Astrocyte (in vitro differentiated cells and primary cell): ENCODE measurements around the gene TMPRSS9. TPM values are rescaled to one million over a fixed set of nuclear protein-coding genes. Genes with fewer than 3 reads are reported as not detected.

Experiments used
- DNase-seq: peaks from one replicate; pipeline ENCODE4 v3.0.0-alpha.2; 2010; ENCODE audit warnings: low read depth
- FAIRE-seq: peaks from 2 replicates; lab custom pipeline; 2011; peaks lifted over from hg19 to GRCh38; lab: Jason Lieb, UNC
- H2AFZ ChIP-seq: 2 replicates; pipeline ENCODE4 v1.6.0; 2012; ENCODE audit warnings: low read depth, low read length, inconsistent platforms
- H3K27ac ChIP-seq: 2 replicates; pipeline ENCODE4 v1.5.1; 2011; ENCODE audit warnings: low read depth, low read length, inconsistent platforms
- H3K27me3 ChIP-seq: 2 replicates; pipeline ENCODE4 v1.6.0; 2011; ENCODE audit warnings: low read length, inconsistent platforms; ENCODE audit not compliant: insufficient read depth
- H3K36me3 ChIP-seq: 2 replicates; pipeline ENCODE4 v1.5.1; 2011; ENCODE audit warnings: low read length, inconsistent platforms; ENCODE audit not compliant: insufficient read depth
- H3K4me1 ChIP-seq: 2 replicates; pipeline ENCODE4 v1.5.1; 2011; ENCODE audit warnings: low read length, inconsistent platforms; ENCODE audit not compliant: insufficient read depth
- H3K4me2 ChIP-seq: 2 replicates; pipeline ENCODE4 v1.6.0; 2012; ENCODE audit warnings: low read length, inconsistent platforms
- H3K4me3 ChIP-seq: 2 replicates; pipeline ENCODE4 v1.5.1; 2011; ENCODE audit warnings: low read depth, mild to moderate bottlenecking, low read length, inconsistent platforms; ENCODE audit not compliant: insufficient read depth
- H3K79me2 ChIP-seq: 2 replicates; pipeline ENCODE4 v1.6.0; 2012; ENCODE audit warnings: mild to moderate bottlenecking, low read length, inconsistent platforms; ENCODE audit not compliant: insufficient read depth
- H3K9ac ChIP-seq: 2 replicates; pipeline ENCODE4 v1.6.0; 2012; ENCODE audit warnings: mild to moderate bottlenecking, low read length, inconsistent platforms
- H3K9me3 ChIP-seq: 2 replicates; pipeline ENCODE4 v1.5.1; 2012; ENCODE audit warnings: low read depth, mild to moderate bottlenecking, low read length, inconsistent platforms; ENCODE audit not compliant: insufficient read depth
- H4K20me1 ChIP-seq: 2 replicates; pipeline ENCODE4 v1.6.0; 2012; ENCODE audit warnings: low read length, inconsistent platforms; ENCODE audit not compliant: insufficient read depth
- H3K27ac Mint-ChIP-seq: one replicate; pipeline ENCODE4 v1.8.0; 2021; ENCODE audit warnings: mild to moderate bottlenecking, mixed read lengths; ENCODE audit not compliant: unreplicated experiment
- H3K27me3 Mint-ChIP-seq: one replicate; pipeline ENCODE4 v1.8.0; 2021; ENCODE audit warnings: low read depth, mixed read lengths; ENCODE audit not compliant: unreplicated experiment
- H3K36me3 Mint-ChIP-seq: one replicate; pipeline ENCODE4 v1.8.0; 2021; ENCODE audit warnings: low read depth, mixed read lengths; ENCODE audit not compliant: unreplicated experiment
- H3K4me1 Mint-ChIP-seq: one replicate; pipeline ENCODE4 v1.8.0; 2021; ENCODE audit warnings: low read depth, mixed read lengths; ENCODE audit not compliant: unreplicated experiment
- H3K4me3 Mint-ChIP-seq: one replicate; pipeline ENCODE4 v1.8.0; 2021; ENCODE audit warnings: mild to moderate bottlenecking, moderate library complexity, mixed read lengths; ENCODE audit not compliant: unreplicated experiment
- H3K9me3 Mint-ChIP-seq: one replicate; pipeline ENCODE4 v1.8.0; 2021; ENCODE audit warnings: mild to moderate bottlenecking, mixed read lengths; ENCODE audit not compliant: unreplicated experiment
- CTCF ChIP-seq: IDR thresholded peaks from 2 replicates; pipeline ENCODE4 v1.5.1; 2011; ENCODE audit warnings: low read depth, mild to moderate bottlenecking, inconsistent platforms, low read length, moderate library complexity; ENCODE audit not compliant: insufficient read depth
- EZH2 ChIP-seq: IDR thresholded peaks from 2 replicates; pipeline ENCODE4 v1.6.1; 2012; ENCODE audit warnings: mild to moderate bottlenecking, low read length, inconsistent platforms; ENCODE audit not compliant: insufficient read depth
- total RNA-seq: library from RNA; stranded (reverse); gene quantifications from 2 replicates; pipeline ENCODE4 v1.2.1, GENCODE V29; 2021

TMPRSS9 gene
- total RNA-seq, 1 donor from 2014 or later, result 0.16 TPM

- Histone ChIP-seq H3K4me1 (peaks cover 21% of the 10 kb centered on the region), H3K9me3 (no peaks in the 10 kb centered on the region), H3K79me2 (peaks cover 47% of the 10 kb centered on the region), H3K4me2 (peak overlapping the region; percentile 94), H3K9ac (peak overlapping the region; percentile 92), H3K27ac (peak overlapping the region; percentile 16), H3K27me3 (no peaks in the 10 kb centered on the region), H3K4me3 (peak overlapping the region; percentile 81), H2AFZ (no peak overlapping the region), H4K20me1 (peaks cover 28% of the 10 kb centered on the region), H3K36me3 (peaks cover 5% of the 10 kb centered on the region)
- Mint-ChIP-seq H3K4me1 (peaks cover 4% of the 10 kb centered on the region), H3K36me3 (peaks cover 2% of the 10 kb centered on the region), H3K27ac (peak overlapping the region; percentile 86), H3K4me3 (peak overlapping the region; percentile 92), H3K9me3 (no peaks in the 10 kb centered on the region), H3K27me3 (no peaks in the 10 kb centered on the region)
- TF ChIP-seq CTCF (no peak), EZH2 (no peak)
- FAIRE-seq, result no peak
- no peak for DNase-seq
Measured at GRCh38 chr19:2425622-2426581, 65.8 kb downstream of the TMPRSS9 start.

GRCh38 chr19:2426611-2427428, 66.8 kb downstream of the TMPRSS9 start:
- Mint-ChIP-seq H3K9me3 (no peaks in the 10 kb centered on the region), H3K36me3 (peaks cover 2% of the 10 kb centered on the region), H3K4me3 (peak overlapping the region; percentile 92), H3K27ac (peak overlapping the region; percentile 96), H3K27me3 (no peaks in the 10 kb centered on the region), H3K4me1 (peaks cover 4% of the 10 kb centered on the region)
- peaks cover 23% of the 10 kb centered on the region for H4K20me1 ChIP-seq
- peaks cover 43% of the 10 kb centered on the region for H3K79me2 ChIP-seq
- no peak for FAIRE-seq
- H3K4me1 ChIP-seq, result peaks cover 21% of the 10 kb centered on the region
- no peaks in the 10 kb centered on the region for H3K9me3 ChIP-seq
- TF ChIP-seq CTCF, result no peak
- TF ChIP-seq EZH2, result no peak
- peak overlapping the region; percentile 81 for H3K4me3 ChIP-seq
- H3K27me3 ChIP-seq, result no peaks in the 10 kb centered on the region
- H3K4me2 ChIP-seq, result peak overlapping the region; percentile 94
- H2AFZ ChIP-seq, result peak overlapping the region; percentile 95
- peak overlapping the region; percentile 92 for H3K9ac ChIP-seq
- peaks cover 5% of the 10 kb centered on the region for H3K36me3 ChIP-seq
- peak overlapping the region; percentile 98 for H3K27ac ChIP-seq
- no peak for DNase-seq
